ENCODE measurements around the gene PDE11A.

- TF ChIP-seq CTCF (IDR thresholded peaks at IDR 0.05) (no peak), ZFX (IDR thresholded peaks at IDR 0.05; ENCODE audit: borderline replicate concordance) (no peak)
Measured at GRCh38 chr2:177689623-177690022, 383.0 kb downstream of the PDE11A start.
